ENCODE results near the gene RAD23B.
A peak's percentile ranks its signal among the peaks of the same experiment; 100 is the strongest.

Gene RAD23B

DNA sequence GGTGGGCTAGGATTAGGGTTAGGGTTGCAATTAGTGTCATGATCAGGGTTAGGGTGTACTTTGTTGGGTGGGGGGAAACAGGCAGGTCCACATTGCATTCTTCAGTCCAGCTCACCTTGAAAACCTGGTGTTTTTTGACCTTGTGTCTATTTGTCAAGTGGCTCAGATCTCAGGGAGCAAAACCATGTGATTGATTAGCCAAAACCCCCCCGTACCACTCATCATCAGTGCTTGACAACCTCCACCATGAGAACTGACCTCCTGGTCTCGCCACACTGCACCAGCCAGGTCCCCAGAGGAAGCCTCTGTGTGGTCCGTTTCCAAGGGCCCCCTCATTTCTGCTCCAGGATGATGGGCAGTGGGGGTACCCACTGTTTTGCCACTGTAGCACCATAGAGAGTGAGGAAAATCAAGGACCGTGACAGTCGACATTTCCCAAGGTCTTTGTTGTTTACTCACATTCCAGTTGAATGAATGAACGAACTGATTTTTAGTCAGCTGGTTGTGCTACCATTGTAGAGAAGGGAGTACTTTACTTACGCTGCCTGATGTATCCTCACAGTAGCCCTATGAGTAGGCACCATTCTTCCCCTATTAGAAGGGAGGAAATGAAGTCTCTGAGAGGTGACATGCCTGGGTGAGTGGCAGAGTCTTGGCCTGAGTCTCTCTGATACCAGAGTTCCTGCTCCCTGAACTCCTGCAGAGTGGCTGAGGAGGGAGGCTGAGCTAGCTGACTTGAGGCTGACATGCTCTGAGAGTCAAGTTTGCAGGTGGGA is 84.8 kb downstream of the RAD23B start:
- DNase-seq (ENCODE audit: low read depth in 2 of 2): peak; percentile 47 to 62
- H3K4me3 ChIP-seq (replicated peaks in 1 of 2; ENCODE audit: low read depth in 2 of 2, low read length in 2 of 2): no peak overlapping the region
- TF ChIP-seq, protein P1, sequence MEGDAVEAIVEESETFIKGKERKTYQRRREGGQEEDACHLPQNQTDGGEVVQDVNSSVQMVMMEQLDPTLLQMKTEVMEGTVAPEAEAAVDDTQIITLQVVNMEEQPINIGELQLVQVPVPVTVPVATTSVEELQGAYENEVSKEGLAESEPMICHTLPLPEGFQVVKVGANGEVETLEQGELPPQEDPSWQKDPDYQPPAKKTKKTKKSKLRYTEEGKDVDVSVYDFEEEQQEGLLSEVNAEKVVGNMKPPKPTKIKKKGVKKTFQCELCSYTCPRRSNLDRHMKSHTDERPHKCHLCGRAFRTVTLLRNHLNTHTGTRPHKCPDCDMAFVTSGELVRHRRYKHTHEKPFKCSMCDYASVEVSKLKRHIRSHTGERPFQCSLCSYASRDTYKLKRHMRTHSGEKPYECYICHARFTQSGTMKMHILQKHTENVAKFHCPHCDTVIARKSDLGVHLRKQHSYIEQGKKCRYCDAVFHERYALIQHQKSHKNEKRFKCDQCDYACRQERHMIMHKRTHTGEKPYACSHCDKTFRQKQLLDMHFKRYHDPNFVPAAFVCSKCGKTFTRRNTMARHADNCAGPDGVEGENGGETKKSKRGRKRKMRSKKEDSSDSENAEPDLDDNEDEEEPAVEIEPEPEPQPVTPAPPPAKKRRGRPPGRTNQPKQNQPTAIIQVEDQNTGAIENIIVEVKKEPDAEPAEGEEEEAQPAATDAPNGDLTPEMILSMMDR (IDR thresholded peaks at IDR 0.05; ENCODE audit: low read depth, low read length): no peak

DNA sequence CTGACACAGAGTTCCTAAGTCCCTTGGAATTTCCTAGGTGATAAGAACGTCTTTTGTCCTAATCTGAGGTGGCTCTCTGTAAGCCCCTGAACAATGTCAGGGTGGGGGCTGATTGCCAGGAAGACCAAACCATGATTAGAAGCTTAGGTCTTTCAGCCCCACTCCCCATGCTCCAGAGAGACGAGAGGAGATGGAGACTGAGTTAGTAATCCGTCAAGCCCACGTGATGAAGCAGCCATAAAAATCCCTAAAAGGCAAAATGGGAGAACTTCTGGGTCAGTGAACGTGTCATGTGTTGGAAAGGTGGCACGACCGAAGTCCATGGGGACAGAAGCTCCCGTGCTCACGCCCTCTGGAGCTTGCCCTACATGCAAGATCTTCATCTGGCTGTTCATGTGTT is 85.6 kb downstream of the RAD23B start:
- peak in 1 of 2 donors; percentile 25 for DNase-seq (ENCODE audit: low read depth in 2 of 2)
- TF ChIP-seq, protein P1 (IDR thresholded peaks at IDR 0.05; ENCODE audit: low read depth, low read length): no peak
- H3K4me3 ChIP-seq (replicated peaks in 1 of 2; ENCODE audit: low read depth in 2 of 2, low read length in 2 of 2): no peak overlapping the region

DNA sequence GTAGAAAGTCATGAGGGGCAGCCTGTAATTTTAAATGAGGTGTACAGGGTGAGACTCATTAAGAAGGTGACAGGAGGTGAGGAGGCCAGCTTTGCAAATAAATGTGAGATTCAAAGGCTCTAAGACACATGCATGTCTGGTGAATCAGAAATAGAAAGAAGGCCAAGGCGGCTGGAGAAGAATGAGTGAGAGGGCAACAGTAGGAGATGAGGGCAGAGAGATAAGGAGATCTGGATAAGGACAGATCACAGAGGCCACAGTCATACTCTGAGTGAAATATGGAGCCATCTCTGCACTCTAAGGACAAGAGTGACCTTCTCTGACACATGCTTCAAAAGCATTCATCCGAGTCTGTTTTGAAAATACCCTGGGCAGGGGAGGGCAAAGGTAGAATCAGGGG is 90.7 kb downstream of the RAD23B start:
- H3K4me3 ChIP-seq (replicated peaks in 1 of 2; ENCODE audit: low read depth in 2 of 2, low read length in 2 of 2): no peak overlapping the region
- TF ChIP-seq, protein P1 (IDR thresholded peaks at IDR 0.05; ENCODE audit: low read depth, low read length): no peak
- DNase-seq (ENCODE audit: low read depth in 2 of 2): no peak

DNA sequence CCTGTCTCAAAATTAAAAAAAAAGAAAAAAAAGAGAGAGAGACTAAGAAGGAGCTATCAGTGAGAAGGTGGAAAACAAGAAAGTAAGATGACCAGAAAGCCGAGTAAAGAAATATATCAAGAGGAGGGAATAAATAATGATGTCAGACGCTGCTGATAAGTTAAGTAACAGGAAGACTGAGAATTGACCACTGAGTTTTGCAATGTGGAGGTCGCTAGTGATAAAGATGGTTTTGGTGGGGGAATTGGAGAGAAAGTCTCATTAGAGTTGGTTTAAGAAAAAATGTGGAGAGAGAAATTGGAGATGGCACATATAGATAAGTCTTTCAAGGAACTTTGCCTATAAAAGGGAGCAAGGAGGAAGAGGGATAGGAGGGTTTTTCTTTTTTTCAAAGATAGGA is 91.9 kb downstream of the RAD23B start:
- TF ChIP-seq, protein P1 (IDR thresholded peaks at IDR 0.05; ENCODE audit: low read depth, low read length): no peak
- DNase-seq (ENCODE audit: low read depth in 2 of 2): no peak
- H3K4me3 ChIP-seq (replicated peaks in 1 of 2; ENCODE audit: low read depth in 2 of 2, low read length in 2 of 2): no peak overlapping the region

DNA sequence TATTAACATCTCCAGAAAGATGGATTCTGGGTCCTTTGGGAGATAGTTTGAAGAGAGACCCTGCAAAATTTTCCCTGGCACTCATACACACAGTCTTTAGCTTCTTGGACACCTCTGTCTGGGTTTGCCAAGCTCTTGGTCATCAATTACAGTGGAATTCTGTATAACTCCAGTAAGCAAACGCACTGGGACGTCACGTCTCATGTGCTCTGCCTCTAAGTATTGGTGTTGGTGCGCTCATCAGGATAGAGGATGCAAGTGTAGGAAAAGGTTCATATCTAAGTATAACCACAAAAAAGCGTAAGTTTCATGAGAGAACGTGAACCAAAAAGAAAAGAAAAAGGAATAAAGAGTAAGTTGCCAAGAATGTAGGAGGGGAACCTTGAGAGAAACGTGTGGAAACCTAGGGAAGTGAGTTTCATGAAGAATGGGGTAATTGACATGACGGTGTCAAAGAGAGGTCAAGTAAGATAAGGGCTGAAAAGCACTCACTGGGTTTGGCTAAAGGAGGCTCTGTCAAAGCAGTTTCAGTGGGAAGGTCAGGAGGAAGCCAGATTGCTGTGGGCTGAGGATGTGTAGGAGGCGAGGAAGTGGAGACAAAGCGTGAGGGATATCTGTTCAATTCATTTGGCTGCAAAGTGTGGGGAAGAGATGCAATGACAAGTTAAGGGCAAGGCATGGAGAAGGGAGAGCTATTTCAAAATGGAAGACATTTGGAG is 92.7 kb downstream of the RAD23B start:
- H3K4me3 ChIP-seq (replicated peaks in 1 of 2; ENCODE audit: low read depth in 2 of 2, low read length in 2 of 2): no peak overlapping the region
- peak in 1 of 2 donors; percentile 59 for DNase-seq (ENCODE audit: low read depth in 2 of 2)
- TF ChIP-seq, protein P1 (IDR thresholded peaks at IDR 0.05; ENCODE audit: low read depth, low read length): no peak

DNA sequence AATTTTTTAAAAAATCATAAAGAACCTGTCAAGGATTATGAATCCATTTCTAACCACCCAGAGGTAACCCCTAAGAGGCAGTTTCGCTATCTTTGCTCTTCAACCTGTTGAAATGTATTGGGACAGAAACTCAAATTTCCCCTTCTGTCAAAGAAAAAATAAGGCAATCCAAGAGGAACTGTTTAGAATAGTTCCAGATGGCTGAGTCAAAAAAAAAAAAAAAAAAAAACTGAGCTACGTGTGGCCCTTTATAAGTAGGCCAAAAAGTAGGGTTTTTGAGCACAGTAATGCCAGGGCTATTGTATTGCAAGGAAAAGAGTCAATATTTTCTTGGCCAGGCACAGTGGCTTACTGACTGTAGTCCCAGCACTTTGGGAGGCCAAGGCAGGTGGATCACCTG is 94.9 kb downstream of the RAD23B start:
- DNase-seq (ENCODE audit: low read depth in 2 of 2): no peak
- no peak overlapping the region for H3K4me3 ChIP-seq (replicated peaks in 1 of 2; ENCODE audit: low read depth in 2 of 2, low read length in 2 of 2)
- TF ChIP-seq, protein P1 (IDR thresholded peaks at IDR 0.05; ENCODE audit: low read depth, low read length): no peak
